H9 (cell line): Measurements from ENCODE around the gene ZNF407. TPM values are rescaled to one million over a fixed set of nuclear protein-coding genes. Genes with fewer than 3 reads are reported as not detected.

Experiments used
- DNase-seq: peaks from one replicate; pipeline ENCODE4 v3.0.0-alpha.2; 2017
- H2AFZ ChIP-seq: one replicate; pipeline ENCODE4 v1.6.1; 2013; ENCODE audit warnings: mild to moderate bottlenecking, low read length, control low read depth, moderate library complexity
- H2AK5ac ChIP-seq: 2 replicates; pipeline ENCODE4 v1.6.1; 2013; ENCODE audit warnings: low read length, control low read depth, mixed read lengths; ENCODE audit not compliant: insufficient read length
- H2BK120ac ChIP-seq: one replicate; pipeline ENCODE4 v1.6.1; 2013; ENCODE audit warnings: low read depth, mild to moderate bottlenecking, low read length, control low read depth, inconsistent platforms; ENCODE audit not compliant: poor library complexity, severe bottlenecking
- H2BK12ac ChIP-seq: 2 replicates; pipeline ENCODE4 v1.6.1; 2013; ENCODE audit warnings: low read length, control low read depth, mixed read lengths, low read depth; ENCODE audit not compliant: insufficient read length
- H2BK15ac ChIP-seq: 2 replicates; pipeline ENCODE4 v1.6.1; 2013; ENCODE audit warnings: low read depth, low read length, control low read depth
- H2BK20ac ChIP-seq: one replicate; pipeline ENCODE4 v1.6.1; 2013; ENCODE audit warnings: low read depth, mild to moderate bottlenecking, low read length, control low read depth, inconsistent platforms; ENCODE audit not compliant: poor library complexity, severe bottlenecking
- H2BK5ac ChIP-seq: 2 replicates; pipeline ENCODE4 v1.6.1; 2013; ENCODE audit warnings: low read length, control low read depth, mixed read lengths; ENCODE audit not compliant: insufficient read length
- H3K14ac ChIP-seq: 2 replicates; pipeline ENCODE4 v1.6.1; 2013; ENCODE audit warnings: low read length, control low read depth; ENCODE audit not compliant: insufficient read depth
- H3K18ac ChIP-seq: 2 replicates; pipeline ENCODE4 v1.6.1; 2013; ENCODE audit warnings: low read depth, mild to moderate bottlenecking, mixed read lengths, low read length, control low read depth; ENCODE audit not compliant: insufficient read length
- H3K23ac ChIP-seq: 2 replicates; pipeline ENCODE4 v1.6.1; 2013; ENCODE audit warnings: low read length, control low read depth, mixed read lengths, low read depth; ENCODE audit not compliant: insufficient read length
- H3K23me2 ChIP-seq: 2 replicates; pipeline ENCODE4 v1.6.1; 2013; ENCODE audit warnings: low read depth, mild to moderate bottlenecking, mixed read lengths, low read length, control low read depth; ENCODE audit not compliant: insufficient read length, poor library complexity, severe bottlenecking
- H3K27ac ChIP-seq: 2 replicates; pipeline ENCODE4 v1.5.1; 2013; ENCODE audit warnings: low read length, control low read depth, mixed read lengths, low read depth; ENCODE audit not compliant: insufficient read length
- H3K27me3 ChIP-seq: 2 replicates; pipeline ENCODE4 v1.6.1; 2013; ENCODE audit warnings: low read length, control low read depth, inconsistent platforms; ENCODE audit not compliant: insufficient read depth
- H3K4ac ChIP-seq: 2 replicates; pipeline ENCODE4 v1.6.1; 2013; ENCODE audit warnings: low read depth, mild to moderate bottlenecking, control low read depth, inconsistent platforms, low read length, moderate library complexity
- H3K4me1 ChIP-seq: 2 replicates; pipeline ENCODE4 v1.6.1; 2013; ENCODE audit warnings: low read length, control low read depth, inconsistent platforms; ENCODE audit not compliant: insufficient read depth
- H3K4me2 ChIP-seq: 2 replicates; pipeline ENCODE4 v1.6.1; 2013; ENCODE audit warnings: low read length, control low read depth, mixed read lengths; ENCODE audit not compliant: insufficient read length, insufficient read depth
- H3K56ac ChIP-seq: 2 replicates; pipeline ENCODE4 v1.6.1; 2013; ENCODE audit warnings: low read depth, mild to moderate bottlenecking, mixed read lengths, low read length, control low read depth; ENCODE audit not compliant: insufficient read length
- H3K79me1 ChIP-seq: 2 replicates; pipeline ENCODE4 v1.6.1; 2013; ENCODE audit warnings: low read depth, mild to moderate bottlenecking, moderate library complexity, low read length, control low read depth, inconsistent platforms; ENCODE audit not compliant: insufficient read depth, poor library complexity, severe bottlenecking
- H3K79me2 ChIP-seq: 2 replicates; pipeline ENCODE4 v1.6.1; 2013; ENCODE audit warnings: low read length, control low read depth, inconsistent platforms; ENCODE audit not compliant: insufficient read depth
- H3K9ac ChIP-seq: 2 replicates; pipeline ENCODE4 v1.6.1; 2013; ENCODE audit warnings: low read length, control low read depth, mixed read lengths; ENCODE audit not compliant: insufficient read length; ENCODE audit errors: extremely low read depth
- H3K9me3 ChIP-seq: one replicate; pipeline ENCODE4 v1.6.1; 2013; ENCODE audit warnings: low read depth, low read length, inconsistent platforms; ENCODE audit not compliant: control insufficient read depth
- H3T11ph ChIP-seq: one replicate; pipeline ENCODE4 v1.6.1; 2013; ENCODE audit warnings: mild to moderate bottlenecking, low read length, control low read depth, inconsistent platforms
- H4K20me1 ChIP-seq: one replicate; pipeline ENCODE4 v1.6.1; 2013; ENCODE audit not compliant: control insufficient read depth, insufficient read length, insufficient read depth
- H4K5ac ChIP-seq: 2 replicates; pipeline ENCODE4 v1.6.1; 2013; ENCODE audit warnings: low read depth, mild to moderate bottlenecking, mixed read lengths, low read length, control low read depth; ENCODE audit not compliant: insufficient read length
- H4K8ac ChIP-seq: replicated peaks from 2 replicates; pipeline ENCODE4 v1.6.1; 2013; ENCODE audit warnings: low read length, control low read depth, mixed read lengths, low read depth; ENCODE audit not compliant: insufficient read length
- H4K91ac ChIP-seq: 2 replicates; pipeline ENCODE4 v1.6.1; 2013; ENCODE audit warnings: low read depth, mild to moderate bottlenecking, moderate library complexity, mixed read lengths, low read length, control low read depth; ENCODE audit not compliant: insufficient read length
- H3K27ac Mint-ChIP-seq, 3 experiments: 2 replicates in 2 of 3; 3 replicates in 1 of 3; pipeline ENCODE4 v1.8.0; 2020 to 2021; ENCODE audit warnings: mixed read lengths in 3 of 3, mild to moderate bottlenecking in 1 of 3, moderate library complexity in 1 of 3
- H3K27me3 Mint-ChIP-seq: 2 replicates; pipeline ENCODE4 v1.8.0; 2021; ENCODE audit warnings: low read depth, mild to moderate bottlenecking, moderate library complexity, mixed read lengths
- H3K36me3 Mint-ChIP-seq, 3 experiments: 2 replicates in 2 of 3; 3 replicates in 1 of 3; pipeline ENCODE4 v1.8.0; 2020 to 2021; ENCODE audit warnings: low read depth in 3 of 3, mixed read lengths in 3 of 3; ENCODE audit not compliant: insufficient read depth in 1 of 3
- H3K4me1 Mint-ChIP-seq, 2 experiments: 2 replicates each; pipeline ENCODE4 v1.8.0; 2020; ENCODE audit warnings: mixed read lengths in 2 of 2
- H3K4me3 Mint-ChIP-seq, 2 experiments: 2 replicates in 1 of 2; 3 replicates in 1 of 2; pipeline ENCODE4 v1.8.0; 2020 to 2021; ENCODE audit warnings: mild to moderate bottlenecking in 2 of 2, mixed read lengths in 2 of 2, moderate library complexity in 1 of 2
- H3K9me3 Mint-ChIP-seq, 2 experiments: 2 replicates in 1 of 2; 3 replicates in 1 of 2; pipeline ENCODE4 v1.8.0; 2020; ENCODE audit warnings: mild to moderate bottlenecking in 2 of 2, mixed read lengths in 2 of 2, moderate library complexity in 1 of 2
- WGBS: extraction: QIAGEN DNeasy Blood & Tissue Kit; methylation state at CpG from one replicate; pipeline ENCODE4 v1.1.7; 2013; ENCODE audit warnings: missing lambda C conversion rate, low lambda C conversion rate, mixed read lengths; ENCODE audit not compliant: insufficient read length; ENCODE audit errors: extremely low coverage; 5-methylcytosine and 5-hydroxymethylcytosine counted together
- total RNA-seq: library from RNA; stranded (reverse); gene quantifications from 2 replicates; pipeline ENCODE4 v1.2.1, GENCODE V29; 2021
- TF ChIP-seq, protein P1 (sequence below): fragments of 200-600 bp; sonication (generic); conservative IDR thresholded peaks from 3 replicates; pipeline ENCODE4 v1.8.0; 2021; ENCODE audit warnings: antibody characterized with exemption, mild to moderate bottlenecking

Gene ZNF407
- total RNA-seq, 1 experiment from 2014 or later: 8.7 TPM

DNA sequence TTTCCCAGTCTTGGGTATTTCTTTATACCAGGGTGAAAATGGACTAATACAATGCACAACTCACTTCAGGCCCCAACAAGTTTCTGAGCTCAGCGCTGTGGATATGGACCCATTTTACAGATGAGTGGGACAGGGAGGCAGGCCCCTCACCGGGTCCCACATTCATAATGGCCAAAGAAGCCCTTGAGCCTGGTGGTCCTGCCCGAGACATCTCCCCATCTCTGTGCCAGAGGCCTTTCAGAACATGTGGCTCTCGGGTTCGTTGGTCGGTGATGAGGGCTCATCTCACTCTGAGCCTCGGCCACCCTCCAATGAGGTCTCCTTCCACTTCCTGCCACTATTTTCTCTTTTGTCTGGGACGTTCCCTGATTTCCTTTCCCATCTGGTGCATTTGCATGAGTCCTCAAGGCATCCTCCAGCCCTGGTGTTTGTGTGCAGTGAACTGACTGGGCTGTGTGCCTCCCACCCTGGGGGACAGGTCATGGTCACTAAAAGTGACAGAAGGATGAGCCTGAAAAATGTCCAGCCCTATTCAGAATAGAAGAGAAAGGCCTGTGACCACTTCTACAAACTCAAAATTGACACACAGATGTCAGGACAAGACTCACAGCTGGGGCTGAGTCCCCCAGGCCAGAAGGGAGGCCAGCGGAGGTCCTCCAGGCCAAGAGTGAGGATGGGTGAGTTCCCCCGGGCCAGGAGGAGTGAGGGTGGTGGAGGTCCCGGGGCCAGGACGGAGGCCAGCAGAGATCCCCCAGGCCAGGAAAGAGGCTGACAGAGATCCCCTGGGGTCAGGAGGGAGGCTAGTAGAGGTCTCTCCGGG is 476.7 kb downstream of the ZNF407 start:
- no peak overlapping the region for H2BK120ac ChIP-seq
- no peak overlapping the region for H3K4me2 ChIP-seq
- H2BK5ac ChIP-seq: no peak overlapping the region
- no peak overlapping the region for H3K4ac ChIP-seq
- no peak overlapping the region for H3K23ac ChIP-seq
- H2AK5ac ChIP-seq: no peak overlapping the region
- H3K14ac ChIP-seq: no peak overlapping the region
- no peaks in the 10 kb centered on the region for H3K79me2 ChIP-seq
- H3K56ac ChIP-seq: no peak overlapping the region
- no peak for DNase-seq
- H3K18ac ChIP-seq: no peak overlapping the region
- peaks cover 0 to 11% (median 0%) of the 10 kb centered on the region in 3 experiments; a peak in 3 of 7 replicates for H3K36me3 Mint-ChIP-seq
- no peak overlapping the region for H3T11ph ChIP-seq
- no CpG with 5 or more reads among the region's 13 CpGs for WGBS
- H2AFZ ChIP-seq: no peak overlapping the region
- H3K9me3 Mint-ChIP-seq: peaks cover 13 to 24% of the 10 kb centered on the region in 2 experiments
- H3K9ac ChIP-seq: no peak overlapping the region
- no peaks in the 10 kb centered on the region for H3K27me3 ChIP-seq
- H3K4me1 Mint-ChIP-seq: peaks cover 0 to 5% of the 10 kb centered on the region in 2 experiments; a peak in 1 of 4 replicates
- H3K23me2 ChIP-seq: no peaks in the 10 kb centered on the region
- TF ChIP-seq, protein P1, sequence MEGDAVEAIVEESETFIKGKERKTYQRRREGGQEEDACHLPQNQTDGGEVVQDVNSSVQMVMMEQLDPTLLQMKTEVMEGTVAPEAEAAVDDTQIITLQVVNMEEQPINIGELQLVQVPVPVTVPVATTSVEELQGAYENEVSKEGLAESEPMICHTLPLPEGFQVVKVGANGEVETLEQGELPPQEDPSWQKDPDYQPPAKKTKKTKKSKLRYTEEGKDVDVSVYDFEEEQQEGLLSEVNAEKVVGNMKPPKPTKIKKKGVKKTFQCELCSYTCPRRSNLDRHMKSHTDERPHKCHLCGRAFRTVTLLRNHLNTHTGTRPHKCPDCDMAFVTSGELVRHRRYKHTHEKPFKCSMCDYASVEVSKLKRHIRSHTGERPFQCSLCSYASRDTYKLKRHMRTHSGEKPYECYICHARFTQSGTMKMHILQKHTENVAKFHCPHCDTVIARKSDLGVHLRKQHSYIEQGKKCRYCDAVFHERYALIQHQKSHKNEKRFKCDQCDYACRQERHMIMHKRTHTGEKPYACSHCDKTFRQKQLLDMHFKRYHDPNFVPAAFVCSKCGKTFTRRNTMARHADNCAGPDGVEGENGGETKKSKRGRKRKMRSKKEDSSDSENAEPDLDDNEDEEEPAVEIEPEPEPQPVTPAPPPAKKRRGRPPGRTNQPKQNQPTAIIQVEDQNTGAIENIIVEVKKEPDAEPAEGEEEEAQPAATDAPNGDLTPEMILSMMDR: no peak
- H3K79me1 ChIP-seq: no peaks in the 10 kb centered on the region
- no peaks in the 10 kb centered on the region for H3K4me1 ChIP-seq
- H2BK20ac ChIP-seq: no peak overlapping the region
- H4K8ac ChIP-seq: no peak overlapping the region
- H4K5ac ChIP-seq: no peak overlapping the region
- H2BK12ac ChIP-seq: no peak overlapping the region
- H3K27me3 Mint-ChIP-seq: no peaks in the 10 kb centered on the region; the same call in 1 of the 2 replicates
- H2BK15ac ChIP-seq: no peak overlapping the region
- H3K9me3 ChIP-seq: no peaks in the 10 kb centered on the region
- no peak overlapping the region for H3K4me3 Mint-ChIP-seq
- no peak overlapping the region for H3K27ac ChIP-seq
- H4K91ac ChIP-seq: no peak overlapping the region
- no peak overlapping the region for H3K27ac Mint-ChIP-seq
- no peaks in the 10 kb centered on the region for H4K20me1 ChIP-seq
